Astrocyte (in vitro differentiated cells and primary cell): ENCODE data around the gene CYB561D2. TPM values are rescaled to one million over a fixed set of nuclear protein-coding genes. Genes with fewer than 3 reads are reported as not detected.

ENCODE experiments used
- DNase-seq: peaks from one replicate; pipeline ENCODE4 v3.0.0-alpha.2; 2010; ENCODE audit warnings: low read depth
- FAIRE-seq: peaks from 2 replicates; lab custom pipeline; 2011; peaks lifted over from hg19 to GRCh38; lab: Jason Lieb, UNC
- H2AFZ ChIP-seq: 2 replicates; pipeline ENCODE4 v1.6.0; 2012; ENCODE audit warnings: low read depth, low read length, inconsistent platforms
- H3K27ac ChIP-seq: 2 replicates; pipeline ENCODE4 v1.5.1; 2011; ENCODE audit warnings: low read depth, low read length, inconsistent platforms
- H3K27me3 ChIP-seq: 2 replicates; pipeline ENCODE4 v1.6.0; 2011; ENCODE audit warnings: low read length, inconsistent platforms; ENCODE audit not compliant: insufficient read depth
- H3K36me3 ChIP-seq: 2 replicates; pipeline ENCODE4 v1.5.1; 2011; ENCODE audit warnings: low read length, inconsistent platforms; ENCODE audit not compliant: insufficient read depth
- H3K4me1 ChIP-seq: 2 replicates; pipeline ENCODE4 v1.5.1; 2011; ENCODE audit warnings: low read length, inconsistent platforms; ENCODE audit not compliant: insufficient read depth
- H3K4me2 ChIP-seq: 2 replicates; pipeline ENCODE4 v1.6.0; 2012; ENCODE audit warnings: low read length, inconsistent platforms
- H3K4me3 ChIP-seq: 2 replicates; pipeline ENCODE4 v1.5.1; 2011; ENCODE audit warnings: low read depth, mild to moderate bottlenecking, low read length, inconsistent platforms; ENCODE audit not compliant: insufficient read depth
- H3K79me2 ChIP-seq: 2 replicates; pipeline ENCODE4 v1.6.0; 2012; ENCODE audit warnings: mild to moderate bottlenecking, low read length, inconsistent platforms; ENCODE audit not compliant: insufficient read depth
- H3K9ac ChIP-seq: 2 replicates; pipeline ENCODE4 v1.6.0; 2012; ENCODE audit warnings: mild to moderate bottlenecking, low read length, inconsistent platforms
- H3K9me3 ChIP-seq: 2 replicates; pipeline ENCODE4 v1.5.1; 2012; ENCODE audit warnings: low read depth, mild to moderate bottlenecking, low read length, inconsistent platforms; ENCODE audit not compliant: insufficient read depth
- H4K20me1 ChIP-seq: 2 replicates; pipeline ENCODE4 v1.6.0; 2012; ENCODE audit warnings: low read length, inconsistent platforms; ENCODE audit not compliant: insufficient read depth
- H3K27ac Mint-ChIP-seq: one replicate; pipeline ENCODE4 v1.8.0; 2021; ENCODE audit warnings: mild to moderate bottlenecking, mixed read lengths; ENCODE audit not compliant: unreplicated experiment
- H3K27me3 Mint-ChIP-seq: one replicate; pipeline ENCODE4 v1.8.0; 2021; ENCODE audit warnings: low read depth, mixed read lengths; ENCODE audit not compliant: unreplicated experiment
- H3K36me3 Mint-ChIP-seq: one replicate; pipeline ENCODE4 v1.8.0; 2021; ENCODE audit warnings: low read depth, mixed read lengths; ENCODE audit not compliant: unreplicated experiment
- H3K4me1 Mint-ChIP-seq: one replicate; pipeline ENCODE4 v1.8.0; 2021; ENCODE audit warnings: low read depth, mixed read lengths; ENCODE audit not compliant: unreplicated experiment
- H3K4me3 Mint-ChIP-seq: one replicate; pipeline ENCODE4 v1.8.0; 2021; ENCODE audit warnings: mild to moderate bottlenecking, moderate library complexity, mixed read lengths; ENCODE audit not compliant: unreplicated experiment
- H3K9me3 Mint-ChIP-seq: one replicate; pipeline ENCODE4 v1.8.0; 2021; ENCODE audit warnings: mild to moderate bottlenecking, mixed read lengths; ENCODE audit not compliant: unreplicated experiment
- EZH2 ChIP-seq: IDR thresholded peaks from 2 replicates; pipeline ENCODE4 v1.6.1; 2012; ENCODE audit warnings: mild to moderate bottlenecking, low read length, inconsistent platforms; ENCODE audit not compliant: insufficient read depth
- total RNA-seq: library from RNA; stranded (reverse); gene quantifications from 2 replicates; pipeline ENCODE4 v1.2.1, GENCODE V29; 2021
- TF ChIP-seq, protein P1 (sequence below): IDR thresholded peaks from 2 replicates; pipeline ENCODE4 v1.5.1; 2011; ENCODE audit warnings: low read depth, mild to moderate bottlenecking, inconsistent platforms, low read length, moderate library complexity; ENCODE audit not compliant: insufficient read depth

Gene CYB561D2
- total RNA-seq, 1 donor from 2014 or later: 19.4 TPM

DNA sequence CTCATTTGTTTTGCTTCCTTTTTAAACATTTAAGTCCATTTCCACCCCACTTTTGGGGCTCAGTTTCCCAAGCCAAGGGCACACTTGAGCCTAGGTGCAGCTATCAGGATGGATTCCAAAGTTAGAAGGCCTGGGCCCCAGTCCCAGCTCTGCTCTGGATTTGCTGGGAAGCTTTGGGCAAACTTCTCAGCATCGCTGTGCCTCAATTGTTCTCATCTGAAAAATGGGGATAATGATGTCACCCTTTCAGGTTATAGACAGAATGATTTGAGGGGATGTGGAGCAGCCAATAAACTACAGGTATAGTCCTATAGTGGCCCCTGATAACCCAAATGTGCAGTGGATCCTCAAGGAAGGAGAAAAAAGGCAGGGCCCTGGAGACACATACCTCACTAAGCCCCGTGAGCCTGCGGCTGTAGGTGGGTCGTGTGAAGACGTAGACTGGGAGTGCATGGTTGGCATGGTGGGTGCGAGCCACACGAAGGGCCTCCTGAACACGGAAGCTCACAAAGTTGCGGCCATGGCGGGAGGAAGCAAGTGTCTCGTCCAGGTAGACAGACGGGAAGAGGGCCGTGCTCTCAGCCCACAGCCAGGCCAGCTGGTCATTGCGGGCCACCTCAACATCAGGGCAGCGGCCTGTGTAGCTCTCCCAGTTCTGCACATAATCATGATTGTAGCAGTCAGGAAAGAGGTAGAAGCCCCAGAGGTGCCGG, 31.3 kb upstream of the CYB561D2 start:
- Mint-ChIP-seq H3K9me3 (no peaks in the 10 kb centered on the region), H3K4me3 (peak overlapping the region; percentile 93), H3K4me1 (peaks cover 23% of the 10 kb centered on the region), H3K36me3 (peaks cover 20% of the 10 kb centered on the region), H3K27ac (no peak overlapping the region), H3K27me3 (no peaks in the 10 kb centered on the region)
- Histone ChIP-seq H3K4me3 (no peak overlapping the region), H2AFZ (no peak overlapping the region), H3K4me1 (peaks cover 29% of the 10 kb centered on the region), H3K27me3 (no peaks in the 10 kb centered on the region), H4K20me1 (peaks cover 56% of the 10 kb centered on the region), H3K27ac (no peak overlapping the region), H3K79me2 (peaks cover 40% of the 10 kb centered on the region), H3K9me3 (no peaks in the 10 kb centered on the region), H3K9ac (no peak overlapping the region), H3K4me2 (peak overlapping the region; percentile 93), H3K36me3 (peaks cover 8% of the 10 kb centered on the region)
- no peak for TF ChIP-seq EZH2
- TF ChIP-seq, protein P1, sequence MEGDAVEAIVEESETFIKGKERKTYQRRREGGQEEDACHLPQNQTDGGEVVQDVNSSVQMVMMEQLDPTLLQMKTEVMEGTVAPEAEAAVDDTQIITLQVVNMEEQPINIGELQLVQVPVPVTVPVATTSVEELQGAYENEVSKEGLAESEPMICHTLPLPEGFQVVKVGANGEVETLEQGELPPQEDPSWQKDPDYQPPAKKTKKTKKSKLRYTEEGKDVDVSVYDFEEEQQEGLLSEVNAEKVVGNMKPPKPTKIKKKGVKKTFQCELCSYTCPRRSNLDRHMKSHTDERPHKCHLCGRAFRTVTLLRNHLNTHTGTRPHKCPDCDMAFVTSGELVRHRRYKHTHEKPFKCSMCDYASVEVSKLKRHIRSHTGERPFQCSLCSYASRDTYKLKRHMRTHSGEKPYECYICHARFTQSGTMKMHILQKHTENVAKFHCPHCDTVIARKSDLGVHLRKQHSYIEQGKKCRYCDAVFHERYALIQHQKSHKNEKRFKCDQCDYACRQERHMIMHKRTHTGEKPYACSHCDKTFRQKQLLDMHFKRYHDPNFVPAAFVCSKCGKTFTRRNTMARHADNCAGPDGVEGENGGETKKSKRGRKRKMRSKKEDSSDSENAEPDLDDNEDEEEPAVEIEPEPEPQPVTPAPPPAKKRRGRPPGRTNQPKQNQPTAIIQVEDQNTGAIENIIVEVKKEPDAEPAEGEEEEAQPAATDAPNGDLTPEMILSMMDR: no peak
- FAIRE-seq (no peak), DNase-seq (no peak)

DNA sequence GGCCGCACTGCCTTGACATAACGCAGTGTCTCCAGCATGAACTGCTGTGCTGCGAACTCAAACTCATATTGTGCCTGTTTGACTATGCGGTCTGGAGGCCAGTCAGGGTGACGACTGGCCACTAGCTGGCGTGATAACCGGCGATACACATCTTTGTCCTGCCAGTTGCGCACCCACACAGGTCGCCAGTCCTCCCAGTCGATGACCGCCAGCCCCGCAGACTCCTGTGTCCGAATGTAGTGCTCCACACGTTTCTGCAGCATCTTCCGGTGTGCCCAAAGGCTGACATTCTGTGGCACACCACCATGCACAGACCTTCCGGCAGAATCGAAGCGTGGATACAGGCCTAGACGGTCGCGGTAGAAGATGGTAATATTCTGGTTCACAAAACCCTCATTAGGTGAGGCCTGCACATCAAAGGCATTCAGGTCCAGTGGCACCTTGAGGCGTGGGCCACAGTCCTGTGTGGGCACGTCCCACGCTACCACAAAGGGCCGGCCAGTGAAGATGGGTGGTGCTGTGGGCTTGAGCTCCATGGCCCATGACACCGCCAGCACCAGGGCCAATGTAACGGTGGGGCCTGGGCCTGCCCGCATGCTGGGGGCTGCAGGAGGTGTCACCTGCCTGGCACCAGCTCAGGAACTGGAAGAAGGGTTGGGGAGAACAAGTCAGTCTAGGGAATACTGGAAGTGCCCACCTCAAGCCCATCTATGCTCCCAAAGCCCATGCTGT, 30.6 kb upstream of the CYB561D2 start:
- TF ChIP-seq, protein P1: no peak
- no peak for TF ChIP-seq EZH2
- Histone ChIP-seq H3K36me3 (peaks cover 12% of the 10 kb centered on the region), H3K27me3 (no peaks in the 10 kb centered on the region), H4K20me1 (peaks cover 50% of the 10 kb centered on the region), H3K4me2 (peak overlapping the region; percentile 93), H3K9me3 (no peaks in the 10 kb centered on the region), H2AFZ (peak overlapping the region; percentile 92), H3K4me3 (peak overlapping the region; percentile 95), H3K27ac (no peak overlapping the region), H3K4me1 (peaks cover 29% of the 10 kb centered on the region), H3K79me2 (peaks cover 40% of the 10 kb centered on the region), H3K9ac (peak overlapping the region; percentile 96)
- FAIRE-seq (no peak), DNase-seq (no peak)
- Mint-ChIP-seq H3K4me1 (peaks cover 23% of the 10 kb centered on the region), H3K27me3 (no peaks in the 10 kb centered on the region), H3K4me3 (peak overlapping the region; percentile 93), H3K36me3 (peaks cover 21% of the 10 kb centered on the region), H3K9me3 (no peaks in the 10 kb centered on the region), H3K27ac (peak overlapping the region; percentile 96)
